Fibroblast of lung (primary cell): ENCODE results near the gene SGK1.

Experiments used
- EZH2 ChIP-seq: IDR thresholded peaks from 2 replicates; pipeline ENCODE4 v1.5.1; 2012; ENCODE audit warnings: low read length, control low read depth, mild to moderate bottlenecking; ENCODE audit errors: missing control alignments
- TF ChIP-seq, protein P1 (sequence below), 2 donors: IDR thresholded peaks in 1 of 2; conservative IDR thresholded peaks in 1 of 2; 1 replicate in 1 of 2; 2 replicates in 1 of 2; pipeline ENCODE4 v1.5.1; 2011 to 2012; ENCODE audit warnings: low read length in 2 of 2, control low read depth in 1 of 2, inconsistent platforms in 1 of 2, low read depth in 1 of 2, mild to moderate bottlenecking in 1 of 2

DNA sequence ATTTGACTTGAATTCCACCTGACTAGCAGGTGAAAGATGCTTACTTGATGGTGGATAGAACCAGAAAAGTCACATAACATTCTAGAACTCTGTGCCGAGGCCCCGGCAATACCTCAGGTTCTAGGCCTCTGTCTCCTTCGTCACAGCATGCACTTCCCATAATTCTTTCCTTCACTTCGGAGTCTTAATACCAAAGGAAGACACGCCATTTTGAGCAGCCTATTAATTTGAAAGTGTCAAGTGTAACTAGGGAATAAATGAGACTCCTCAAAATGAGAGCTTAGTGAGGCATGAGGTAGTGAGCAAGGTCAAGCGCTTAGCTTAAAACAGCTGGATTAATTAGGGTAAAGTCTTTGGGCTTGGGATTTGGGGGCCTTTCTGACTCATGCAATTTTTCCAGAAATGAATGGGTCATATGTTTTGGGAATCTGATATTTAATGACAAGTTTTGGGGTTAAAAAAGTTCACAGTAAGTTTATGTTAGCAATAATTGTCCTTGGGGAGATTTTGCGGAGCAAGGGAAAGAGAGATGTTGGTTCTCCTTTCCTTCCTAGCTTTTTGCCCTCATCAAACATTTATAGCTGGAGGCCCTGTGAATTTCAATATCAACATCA lies 29.1 kb upstream of the SGK1 start:
- TF ChIP-seq, protein P1, sequence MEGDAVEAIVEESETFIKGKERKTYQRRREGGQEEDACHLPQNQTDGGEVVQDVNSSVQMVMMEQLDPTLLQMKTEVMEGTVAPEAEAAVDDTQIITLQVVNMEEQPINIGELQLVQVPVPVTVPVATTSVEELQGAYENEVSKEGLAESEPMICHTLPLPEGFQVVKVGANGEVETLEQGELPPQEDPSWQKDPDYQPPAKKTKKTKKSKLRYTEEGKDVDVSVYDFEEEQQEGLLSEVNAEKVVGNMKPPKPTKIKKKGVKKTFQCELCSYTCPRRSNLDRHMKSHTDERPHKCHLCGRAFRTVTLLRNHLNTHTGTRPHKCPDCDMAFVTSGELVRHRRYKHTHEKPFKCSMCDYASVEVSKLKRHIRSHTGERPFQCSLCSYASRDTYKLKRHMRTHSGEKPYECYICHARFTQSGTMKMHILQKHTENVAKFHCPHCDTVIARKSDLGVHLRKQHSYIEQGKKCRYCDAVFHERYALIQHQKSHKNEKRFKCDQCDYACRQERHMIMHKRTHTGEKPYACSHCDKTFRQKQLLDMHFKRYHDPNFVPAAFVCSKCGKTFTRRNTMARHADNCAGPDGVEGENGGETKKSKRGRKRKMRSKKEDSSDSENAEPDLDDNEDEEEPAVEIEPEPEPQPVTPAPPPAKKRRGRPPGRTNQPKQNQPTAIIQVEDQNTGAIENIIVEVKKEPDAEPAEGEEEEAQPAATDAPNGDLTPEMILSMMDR (conservative IDR thresholded peaks at IDR 0.05 in 1 of 2, IDR thresholded peaks at IDR 0.05 in 1 of 2; ENCODE audit: low read depth in 1 of 2, low read length in 2 of 2), result no peak
- no peak for TF ChIP-seq EZH2
